Inferior parietal cortex (tissue), 1 donor: Measurements from ENCODE around the gene RAB22A.
A peak's percentile ranks its signal among the peaks of the same experiment; 100 is the strongest.

Experiments used
- DNase-seq: peaks from one replicate; pipeline ENCODE4 v3.0.0-alpha.2; 2016; ENCODE audit errors: extremely low spot score

Gene RAB22A, protein sequence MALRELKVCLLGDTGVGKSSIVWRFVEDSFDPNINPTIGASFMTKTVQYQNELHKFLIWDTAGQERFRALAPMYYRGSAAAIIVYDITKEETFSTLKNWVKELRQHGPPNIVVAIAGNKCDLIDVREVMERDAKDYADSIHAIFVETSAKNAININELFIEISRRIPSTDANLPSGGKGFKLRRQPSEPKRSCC

DNA sequence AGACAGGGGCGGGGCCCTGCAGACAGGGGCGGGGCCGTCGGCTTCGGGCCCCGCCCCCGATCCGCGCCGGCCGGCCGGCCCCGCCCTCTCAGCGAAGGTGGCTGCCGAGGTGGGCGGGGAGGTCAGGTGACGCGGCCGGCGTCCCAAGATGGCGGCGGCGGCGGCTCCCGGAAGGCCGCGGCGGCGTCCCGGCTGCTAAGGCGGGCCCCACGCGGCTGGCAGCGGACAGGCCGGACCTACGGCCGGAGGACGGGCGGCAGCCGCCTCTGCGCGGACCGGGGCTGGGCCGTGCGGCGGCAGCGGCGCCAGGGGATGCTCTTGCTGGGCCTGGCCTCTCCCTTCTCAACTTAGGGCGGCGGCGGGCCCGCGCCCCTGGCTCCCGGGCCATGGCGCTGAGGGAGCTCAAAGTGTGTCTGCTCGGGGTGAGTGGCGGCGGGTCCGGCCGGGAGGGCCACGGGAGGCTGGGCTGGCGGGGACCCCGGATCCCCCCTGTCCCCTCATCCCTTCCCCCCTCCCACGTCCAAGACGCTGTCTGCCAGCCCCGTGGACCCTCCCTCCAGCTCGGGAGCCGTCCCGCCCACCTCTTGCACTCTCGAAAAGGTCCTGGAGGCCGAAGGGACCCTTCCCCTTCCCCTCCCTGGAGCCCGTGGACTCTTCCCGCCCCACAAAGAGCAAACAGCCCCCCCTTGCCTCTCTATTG, at the start of gene RAB22A:
Gene RAB22A, plus strand, starts transcription at position 125 of the 700 bp plus-strand sequence. Its CDS starts 262 bp downstream, at position 387.
- peak; percentile 47 for DNase-seq

DNA sequence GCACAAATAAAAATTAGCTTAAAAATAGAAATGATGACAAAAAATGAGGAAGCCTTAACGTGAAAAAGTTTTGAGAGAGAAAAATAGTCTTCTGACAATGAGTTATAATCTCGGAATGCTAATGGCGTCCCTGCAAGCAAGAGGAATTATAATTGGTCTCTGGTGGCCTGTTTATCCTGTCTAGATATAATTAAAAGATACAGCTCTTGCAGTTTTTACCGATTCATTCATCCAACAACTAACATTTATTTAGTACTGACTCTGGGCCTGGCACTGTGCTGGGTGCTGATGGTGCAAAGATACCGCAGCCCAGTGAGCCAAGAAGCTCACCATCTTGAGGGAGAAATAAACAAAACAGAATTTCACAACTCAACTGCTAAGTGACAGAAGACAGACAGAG, 49.5 kb upstream of the RAB22A start:
- no peak for DNase-seq

DNA sequence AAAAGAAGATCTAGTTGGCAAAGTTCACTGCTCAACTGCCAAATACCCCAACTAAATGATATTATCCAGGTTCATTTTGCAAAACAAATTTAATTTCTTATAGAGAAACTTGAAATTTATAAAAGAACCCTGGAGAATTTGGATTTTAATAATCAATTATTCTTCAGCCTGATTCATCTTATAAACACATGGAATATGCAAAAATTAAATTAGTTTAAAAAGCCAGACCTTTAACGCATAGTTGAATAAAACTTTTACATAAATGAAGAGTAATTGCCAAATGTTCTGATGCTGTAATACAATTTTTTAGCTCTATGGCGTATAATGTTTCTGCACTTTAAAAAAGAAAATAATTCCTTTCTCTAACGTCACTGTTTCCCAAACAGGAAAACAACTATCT, 47.9 kb upstream of the RAB22A start:
- DNase-seq, result no peak

DNA sequence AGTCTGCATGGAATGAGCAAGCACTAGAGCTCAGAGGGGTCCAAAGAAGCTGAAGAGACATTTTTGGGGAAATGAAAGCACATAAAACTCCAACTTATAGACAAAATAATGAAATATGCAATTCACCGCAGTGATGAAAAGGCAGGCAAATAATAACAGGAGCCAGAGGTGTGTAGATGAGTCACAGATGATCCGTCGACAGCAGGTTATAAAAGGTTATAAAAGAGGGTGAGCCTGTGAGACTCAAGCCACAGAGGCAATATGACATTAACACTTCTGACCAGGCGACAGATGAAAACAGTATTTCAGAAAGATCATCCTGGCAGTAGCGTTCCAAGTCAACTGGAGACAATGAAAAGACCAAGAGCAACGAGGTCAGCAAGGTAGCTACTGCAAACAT, 45.2 kb upstream of the RAB22A start:
- DNase-seq, result no peak

DNA sequence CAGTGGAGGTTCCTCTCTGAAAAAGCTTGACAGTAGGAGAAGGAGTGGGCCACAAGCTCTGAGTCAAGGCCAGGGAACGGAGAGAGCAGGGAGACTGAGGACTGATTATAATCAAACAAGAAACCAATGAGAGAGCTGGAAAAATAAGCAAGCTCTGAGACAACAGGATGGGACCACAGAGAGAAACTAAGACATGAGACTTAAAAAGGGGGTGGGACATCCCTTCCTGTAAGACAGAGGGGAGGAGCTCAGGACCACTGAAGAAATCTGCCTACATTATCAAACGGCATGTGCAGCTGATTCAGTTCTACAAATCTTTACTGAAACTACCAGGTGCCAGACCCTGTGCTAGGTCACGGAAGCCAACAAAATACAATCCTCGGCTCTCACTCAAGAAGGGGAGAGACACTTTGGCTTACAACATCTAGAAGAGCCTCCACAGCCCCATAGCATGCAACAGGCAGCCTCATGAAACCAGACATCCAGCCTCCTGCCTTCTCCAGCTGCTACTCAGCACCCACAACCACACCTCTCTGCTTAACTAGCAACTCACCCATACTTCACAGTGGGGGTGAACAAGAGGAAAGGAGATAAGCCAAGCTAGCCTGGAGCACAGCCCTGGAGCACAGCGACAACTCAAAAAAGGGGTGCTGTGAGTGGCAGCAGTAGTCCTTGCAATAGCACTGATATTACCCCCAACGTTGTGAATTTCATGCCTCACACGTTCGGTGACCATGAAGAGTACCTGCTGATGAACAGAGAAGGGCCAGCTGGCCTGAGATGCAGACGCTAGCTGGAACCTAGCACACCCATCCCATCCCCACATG, 41.9 kb upstream of the RAB22A start:
- no peak for DNase-seq

DNA sequence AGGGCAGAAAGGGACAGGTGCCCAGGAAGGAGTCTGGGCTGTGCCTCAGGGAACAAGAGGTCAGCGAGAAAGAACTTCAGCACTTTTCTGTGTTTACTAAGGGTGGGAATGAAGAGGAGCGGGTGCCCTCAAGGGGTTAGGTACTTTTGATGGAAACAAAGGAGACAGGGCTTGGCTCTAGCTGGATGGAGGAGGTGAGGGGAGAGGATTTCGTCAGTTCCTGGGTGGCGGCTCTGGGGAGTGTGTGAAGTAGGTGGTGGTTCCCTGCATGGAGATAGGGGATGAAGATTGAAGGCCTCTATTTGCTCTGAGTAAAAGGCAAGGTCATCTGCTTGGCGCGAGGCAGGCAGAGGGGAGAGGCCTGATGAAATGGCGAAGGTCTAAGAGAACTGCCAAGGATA, 41.1 kb upstream of the RAB22A start:
- no peak for DNase-seq

DNA sequence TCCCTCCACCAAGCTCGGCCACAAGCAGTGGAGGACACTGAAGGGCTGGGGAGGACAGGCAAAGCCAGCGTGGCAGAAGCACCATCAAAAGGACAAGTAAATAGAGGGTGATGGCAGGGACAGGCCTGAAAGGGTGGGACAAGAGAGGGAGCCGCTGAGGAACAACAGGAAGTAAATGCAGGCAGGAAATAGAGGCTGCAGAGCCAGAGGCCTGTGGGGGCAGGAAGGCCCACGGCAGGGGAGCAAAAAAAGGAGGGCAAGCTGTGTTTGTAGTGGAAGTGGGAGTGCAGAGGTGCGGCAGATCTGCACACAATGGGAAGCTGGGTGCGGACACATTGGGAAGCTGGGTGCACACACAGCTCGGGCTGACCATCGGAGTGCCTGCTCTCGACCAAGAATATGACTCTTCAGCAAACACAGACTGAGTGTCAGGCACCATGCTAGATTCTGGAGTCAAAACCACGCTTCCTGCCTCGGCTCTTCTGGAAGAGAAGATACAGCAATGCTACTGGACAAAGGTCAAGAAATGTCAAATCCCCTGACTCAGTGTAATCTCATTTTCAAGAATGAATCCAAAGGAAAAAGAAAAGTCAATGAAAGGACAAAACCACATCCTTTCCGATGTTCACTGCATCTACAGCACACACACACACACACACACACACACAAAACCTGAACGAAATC, 40.4 kb upstream of the RAB22A start:
- no peak for DNase-seq

DNA sequence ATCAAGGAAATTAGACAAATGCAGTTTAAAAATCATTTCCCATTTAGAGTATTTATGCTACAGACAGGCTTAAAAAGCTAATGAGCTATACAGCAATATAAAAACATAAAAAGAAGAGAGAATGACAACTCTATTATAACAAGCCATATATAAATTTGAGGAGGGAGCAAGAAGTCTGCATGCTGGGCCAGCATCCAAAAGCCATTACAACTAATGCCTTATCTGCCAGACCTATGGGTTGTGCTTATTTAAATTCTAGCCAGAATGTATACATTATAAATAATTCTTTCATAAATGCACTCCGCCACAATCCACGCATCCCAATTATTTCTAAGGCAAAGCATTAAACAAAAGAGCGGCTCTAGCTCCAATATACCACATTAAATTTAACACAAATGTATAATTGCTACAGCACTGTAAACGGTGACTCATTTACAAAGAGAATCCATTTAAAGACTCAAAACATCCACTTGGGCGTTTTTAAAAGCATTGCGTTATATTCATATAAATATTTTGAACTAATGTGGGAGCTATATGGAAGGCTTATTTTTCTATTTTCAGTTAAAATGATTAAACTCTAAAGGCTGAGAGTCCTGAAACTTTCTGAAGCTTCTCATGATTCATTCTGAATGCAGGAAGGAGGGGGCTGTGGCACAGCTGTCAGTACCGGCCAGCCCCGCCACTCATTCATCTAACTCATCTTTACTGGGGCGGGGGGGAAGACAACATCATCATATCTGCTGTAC, 37.7 kb upstream of the RAB22A start:
- DNase-seq, result no peak

DNA sequence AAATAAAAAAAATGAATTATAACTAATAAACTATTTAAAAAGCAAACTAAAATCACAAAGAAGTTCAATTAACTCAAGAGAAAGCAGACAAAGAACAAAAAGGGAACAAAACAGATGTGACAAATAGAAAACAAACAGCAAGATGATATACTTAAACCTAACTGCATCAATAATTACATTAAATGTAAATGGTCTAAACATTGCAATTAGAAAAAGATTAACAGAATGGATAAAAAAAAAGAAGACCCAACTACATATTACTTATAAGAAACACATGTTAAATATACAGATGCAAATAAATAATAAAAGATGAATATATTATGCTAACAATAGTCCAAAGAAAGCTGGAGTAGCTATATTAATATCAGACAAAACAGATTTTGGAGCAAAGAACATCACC, 35.1 kb upstream of the RAB22A start:
- no peak for DNase-seq

DNA sequence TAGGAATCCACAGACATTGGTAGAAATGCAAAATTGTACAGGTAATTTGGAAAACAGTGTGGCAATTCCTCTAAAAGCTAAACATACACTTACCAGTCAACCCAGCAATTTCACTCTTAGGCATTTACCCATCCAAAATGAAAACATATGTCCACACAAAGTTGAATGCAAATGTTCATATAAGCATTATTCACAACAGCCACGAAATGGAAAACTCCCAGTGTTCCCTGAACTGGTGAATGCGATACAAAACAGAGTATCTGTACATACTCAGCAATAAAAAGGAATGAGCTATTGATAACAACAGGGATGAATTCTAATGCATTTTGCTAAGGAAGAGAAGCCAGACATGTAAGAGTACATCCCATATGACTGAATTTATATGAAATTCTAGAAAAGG, 32.4 kb upstream of the RAB22A start:
- DNase-seq, result no peak

DNA sequence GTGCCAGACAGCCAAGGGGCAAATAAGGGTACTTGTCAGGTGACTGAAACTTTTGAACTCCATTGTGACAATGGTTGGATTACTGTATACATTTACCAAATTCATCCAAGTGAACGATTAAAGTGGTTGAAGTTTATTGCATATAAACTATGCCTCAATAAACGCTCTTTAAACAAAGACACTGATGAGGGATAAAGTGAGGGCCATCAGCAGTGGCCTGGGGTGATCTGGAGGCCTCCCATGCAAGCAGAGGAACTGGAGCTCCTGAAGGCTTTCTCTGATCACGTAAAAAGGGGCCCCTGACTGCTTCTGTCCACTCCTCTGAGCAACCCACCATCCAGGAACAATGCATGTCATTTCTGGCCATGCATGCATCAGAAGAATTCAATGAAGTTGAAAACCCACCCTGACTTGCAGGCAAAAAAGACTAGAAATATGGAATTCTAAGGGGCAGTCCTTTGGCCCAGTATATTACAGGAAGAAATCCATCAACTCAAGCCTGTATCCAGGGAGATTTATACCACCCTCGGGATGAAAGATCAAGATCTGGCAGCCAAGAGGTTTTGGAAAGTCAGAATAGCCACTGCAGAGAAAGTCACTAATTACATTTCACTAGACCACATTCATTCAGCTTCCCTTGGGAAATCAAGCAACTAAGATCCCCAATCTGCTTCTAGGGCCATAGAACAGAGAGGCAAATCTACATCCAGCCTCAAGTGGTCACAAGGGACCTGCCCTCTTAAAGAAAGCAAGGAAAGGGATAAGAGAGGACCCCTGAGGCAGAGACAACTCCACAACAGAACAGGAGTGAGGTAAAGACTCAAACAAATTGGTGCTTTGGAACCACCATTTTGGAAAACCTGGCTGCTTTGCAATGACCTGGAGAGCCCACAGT, 31.7 kb upstream of the RAB22A start:
- DNase-seq, result no peak

DNA sequence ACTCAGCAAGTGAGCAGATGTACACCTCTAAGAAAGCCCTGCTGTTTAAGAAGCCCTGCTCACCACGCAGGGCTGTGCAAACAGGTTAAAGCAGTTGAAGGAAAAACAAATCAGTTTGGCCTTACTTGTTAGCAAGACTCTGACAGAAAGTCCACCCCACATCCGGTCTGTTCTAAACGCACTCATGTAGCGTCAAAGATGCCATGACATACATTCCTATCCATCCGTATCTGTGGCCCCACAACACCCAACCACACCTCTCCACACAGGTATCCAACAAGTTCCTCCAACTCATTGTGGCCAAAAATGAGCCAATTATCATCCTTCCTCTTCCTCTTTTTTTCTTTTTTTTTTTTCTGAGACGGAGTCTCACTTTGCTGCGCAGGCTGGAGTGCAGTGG, 22.8 kb upstream of the RAB22A start:
- DNase-seq, result no peak

DNA sequence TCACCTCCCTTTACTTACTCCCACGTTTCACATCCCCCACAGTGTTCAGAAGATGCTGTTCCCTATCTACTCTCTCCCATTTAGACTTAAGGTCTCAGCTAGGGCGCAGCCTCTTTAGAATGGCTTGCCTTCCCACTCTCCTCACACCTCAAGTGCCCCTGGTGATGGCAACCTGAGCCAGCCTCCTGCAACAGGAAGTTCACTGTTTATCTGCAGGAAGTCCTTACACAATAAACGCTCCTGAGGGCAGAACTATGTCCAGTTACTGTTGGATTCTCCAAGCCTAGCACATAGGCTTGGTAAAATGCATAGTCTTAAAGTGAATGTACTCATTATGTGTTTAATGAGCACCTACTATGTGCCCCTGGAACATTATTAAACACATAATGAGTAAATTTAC, 21.9 kb upstream of the RAB22A start:
- no peak for DNase-seq

DNA sequence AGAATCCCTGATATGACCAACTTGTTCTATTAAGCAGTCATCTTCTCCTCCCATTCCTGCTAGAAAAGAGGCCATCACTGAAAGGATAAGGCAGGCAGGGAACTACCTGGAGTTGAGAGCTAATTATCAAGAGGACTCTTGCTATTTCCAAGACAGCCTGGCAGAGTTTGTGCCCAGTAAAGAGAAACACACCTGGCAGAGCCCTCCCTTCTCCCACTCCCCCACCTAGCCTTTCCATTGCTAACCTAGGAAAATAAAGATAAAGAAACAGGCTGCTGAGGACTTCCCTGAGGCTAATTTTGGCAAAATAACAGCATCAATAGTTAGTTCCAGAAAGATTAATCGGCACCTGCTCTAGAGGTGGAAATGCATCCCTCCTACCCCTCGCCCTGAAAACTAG, 20.4 kb upstream of the RAB22A start:
- DNase-seq, result no peak

DNA sequence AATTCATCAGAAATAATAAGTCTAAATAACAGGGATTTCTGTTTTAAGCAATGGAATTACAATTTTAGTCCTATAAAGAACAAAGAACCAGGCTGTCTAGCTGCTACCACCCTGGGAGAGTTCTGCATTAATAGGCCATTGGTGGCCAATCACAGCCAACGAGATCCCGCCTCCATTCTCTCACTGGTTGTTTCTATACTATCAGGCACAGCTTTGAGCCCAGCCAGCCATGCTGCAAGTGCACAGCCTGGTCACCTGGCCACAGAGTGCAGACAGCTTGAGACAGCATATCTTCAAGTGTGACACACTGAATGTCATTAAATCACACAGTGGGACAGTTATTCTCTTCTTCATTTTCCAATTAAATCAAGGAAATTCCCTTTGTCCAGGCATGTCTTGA, 16.1 kb upstream of the RAB22A start:
- DNase-seq, result no peak

DNA sequence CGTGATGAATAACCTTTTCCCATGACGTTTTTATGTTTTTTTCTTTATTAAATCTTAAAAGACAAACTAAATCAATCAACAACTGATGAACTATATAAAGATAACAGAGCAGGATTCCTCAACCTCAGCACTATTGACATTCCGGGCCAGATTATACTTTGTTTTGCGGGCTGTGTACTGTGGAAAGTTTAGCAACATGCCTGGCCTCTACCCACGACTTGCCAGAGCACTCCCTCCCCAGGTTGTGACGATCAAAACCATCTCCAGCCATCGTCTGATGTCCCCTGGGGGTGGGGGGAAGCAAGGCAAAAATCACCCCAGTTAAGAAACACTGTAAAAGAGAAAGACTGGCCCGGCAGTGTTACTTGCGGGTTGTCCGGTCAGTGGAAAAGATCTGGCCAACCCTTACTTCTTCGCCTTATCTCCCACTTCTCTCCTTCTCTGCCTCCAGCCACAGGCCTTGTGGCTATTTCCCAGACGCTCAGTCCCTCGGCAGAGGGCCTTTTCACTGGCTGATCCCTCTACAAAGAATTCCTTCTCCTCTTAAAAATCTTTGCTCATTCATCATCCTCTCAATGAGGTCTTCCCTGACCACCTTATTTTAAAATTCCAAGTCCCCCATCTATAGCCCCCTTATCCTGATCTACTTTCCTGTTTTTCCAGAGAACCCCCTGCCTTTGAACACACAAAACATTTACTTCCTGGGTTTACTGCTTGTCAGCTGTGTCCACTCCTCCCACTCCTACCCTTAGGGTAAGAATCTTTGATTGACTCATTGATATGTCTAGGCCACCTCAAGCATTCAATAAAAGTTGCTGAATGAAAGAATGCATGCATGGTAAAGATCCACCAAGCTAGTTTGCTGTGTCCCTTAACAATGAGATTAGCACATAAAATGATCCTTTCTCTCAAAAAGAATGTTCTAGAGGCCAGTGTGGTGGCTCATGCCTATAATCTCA, 14.7 kb upstream of the RAB22A start:
- no peak for DNase-seq

DNA sequence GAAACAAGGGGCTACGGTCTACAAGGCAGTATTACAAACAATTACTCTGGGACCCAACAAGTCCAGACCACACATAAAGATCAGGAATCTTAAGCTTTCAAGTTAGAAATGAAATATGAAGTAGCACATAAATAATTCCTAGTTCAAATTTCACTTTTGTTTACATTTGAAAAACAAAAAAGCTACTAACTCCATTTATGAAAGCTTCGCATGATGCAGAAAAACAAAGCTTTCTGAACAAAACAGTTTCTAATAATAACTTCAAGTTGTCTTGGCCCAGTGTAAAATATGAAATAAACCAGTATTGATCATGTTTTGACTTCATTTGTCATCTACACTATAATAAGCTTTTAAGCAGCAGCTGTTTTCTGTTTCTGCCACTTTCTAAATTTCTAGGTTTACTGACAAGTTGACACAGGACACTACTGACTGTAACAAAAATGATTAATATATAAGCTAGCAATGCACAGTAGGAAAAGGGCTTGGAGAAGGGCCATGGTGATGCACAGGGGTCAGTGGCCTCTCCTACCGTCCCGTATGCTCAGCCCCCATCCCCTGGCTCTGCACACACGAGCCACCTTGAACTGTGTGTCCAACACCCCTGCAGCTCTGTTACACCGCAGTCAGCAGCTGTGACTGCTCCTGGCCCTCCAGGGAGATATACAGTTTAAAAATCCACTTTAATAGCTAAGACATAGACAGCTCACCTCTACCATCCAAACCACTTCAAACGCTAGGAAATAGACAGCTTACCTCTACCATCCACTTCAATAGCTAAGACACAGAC, 13.3 kb upstream of the RAB22A start:
- no peak for DNase-seq

DNA sequence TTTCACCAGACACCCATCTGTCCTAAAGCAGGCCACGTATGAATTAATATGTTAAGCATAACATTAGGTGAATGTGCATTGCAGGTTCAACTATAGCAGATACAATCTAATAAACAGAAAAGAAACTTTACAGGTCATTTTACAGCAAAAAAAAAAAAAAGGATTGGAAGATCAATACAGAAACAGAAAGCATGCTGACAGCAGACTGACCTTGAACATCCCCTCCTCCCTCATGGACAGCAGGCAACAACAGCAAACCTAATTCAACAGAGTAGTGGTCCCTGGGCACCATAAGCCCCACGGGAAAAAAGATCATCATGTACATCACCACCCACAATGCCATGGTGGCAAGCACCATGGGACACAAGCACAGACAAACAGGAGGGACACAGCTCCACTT, 12.1 kb upstream of the RAB22A start:
- DNase-seq, result no peak

DNA sequence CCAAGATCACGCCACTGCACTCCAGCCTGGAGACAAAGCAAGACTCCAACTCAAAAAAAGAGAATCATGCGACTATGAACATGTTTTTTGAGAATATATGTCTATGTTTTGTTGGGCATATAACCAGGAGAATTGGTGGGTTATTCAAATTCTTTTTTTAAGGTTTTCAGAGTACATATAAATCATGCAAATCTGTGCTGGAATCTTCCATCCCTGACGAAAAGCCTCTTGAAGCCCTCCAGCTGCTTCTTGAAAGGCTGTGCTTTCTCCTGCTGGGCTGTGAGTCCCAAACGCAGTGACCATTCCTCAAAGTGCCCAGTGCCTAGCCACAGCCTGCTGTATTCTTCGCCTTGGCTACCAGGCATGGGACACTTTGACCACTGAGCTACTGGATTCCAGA, 9.2 kb upstream of the RAB22A start:
- DNase-seq, result no peak
